Measurements from ENCODE around the gene XKR8.

DNA sequence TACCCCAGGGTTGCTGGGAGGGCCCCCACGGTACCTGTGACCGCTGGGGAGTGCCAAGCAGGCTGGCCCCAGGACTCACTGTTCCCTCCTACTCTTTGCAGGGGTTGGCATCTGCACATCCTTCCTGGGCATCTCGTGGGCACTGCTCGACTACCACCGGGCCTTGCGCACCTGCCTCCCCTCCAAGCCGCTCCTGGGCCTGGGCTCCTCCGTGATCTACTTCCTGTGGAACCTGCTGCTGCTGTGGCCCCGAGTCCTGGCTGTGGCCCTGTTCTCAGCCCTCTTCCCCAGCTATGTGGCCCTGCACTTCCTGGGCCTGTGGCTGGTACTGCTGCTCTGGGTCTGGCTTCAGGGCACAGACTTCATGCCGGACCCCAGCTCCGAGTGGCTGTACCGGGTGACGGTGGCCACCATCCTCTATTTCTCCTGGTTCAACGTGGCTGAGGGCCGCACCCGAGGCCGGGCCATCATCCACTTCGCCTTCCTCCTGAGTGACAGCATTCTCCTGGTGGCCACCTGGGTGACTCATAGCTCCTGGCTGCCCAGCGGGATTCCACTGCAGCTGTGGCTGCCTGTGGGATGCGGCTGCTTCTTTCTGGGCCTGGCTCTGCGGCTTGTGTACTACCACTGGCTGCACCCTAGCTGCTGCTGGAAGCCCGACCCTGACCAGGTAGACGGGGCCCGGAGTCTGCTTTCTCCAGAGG, 6.8 kb downstream of the XKR8 start:
- TF ChIP-seq, protein P1, sequence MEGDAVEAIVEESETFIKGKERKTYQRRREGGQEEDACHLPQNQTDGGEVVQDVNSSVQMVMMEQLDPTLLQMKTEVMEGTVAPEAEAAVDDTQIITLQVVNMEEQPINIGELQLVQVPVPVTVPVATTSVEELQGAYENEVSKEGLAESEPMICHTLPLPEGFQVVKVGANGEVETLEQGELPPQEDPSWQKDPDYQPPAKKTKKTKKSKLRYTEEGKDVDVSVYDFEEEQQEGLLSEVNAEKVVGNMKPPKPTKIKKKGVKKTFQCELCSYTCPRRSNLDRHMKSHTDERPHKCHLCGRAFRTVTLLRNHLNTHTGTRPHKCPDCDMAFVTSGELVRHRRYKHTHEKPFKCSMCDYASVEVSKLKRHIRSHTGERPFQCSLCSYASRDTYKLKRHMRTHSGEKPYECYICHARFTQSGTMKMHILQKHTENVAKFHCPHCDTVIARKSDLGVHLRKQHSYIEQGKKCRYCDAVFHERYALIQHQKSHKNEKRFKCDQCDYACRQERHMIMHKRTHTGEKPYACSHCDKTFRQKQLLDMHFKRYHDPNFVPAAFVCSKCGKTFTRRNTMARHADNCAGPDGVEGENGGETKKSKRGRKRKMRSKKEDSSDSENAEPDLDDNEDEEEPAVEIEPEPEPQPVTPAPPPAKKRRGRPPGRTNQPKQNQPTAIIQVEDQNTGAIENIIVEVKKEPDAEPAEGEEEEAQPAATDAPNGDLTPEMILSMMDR (IDR thresholded peaks at IDR 0.05) = no peak
- no peak for TF ChIP-seq POLR2A (IDR thresholded peaks at IDR 0.05)
- no peak for TF ChIP-seq EP300 (IDR thresholded peaks at IDR 0.05)
